CD4-positive, alpha-beta T cell treated with Interferon gamma for 1 hour (primary cell): ENCODE results near the gene STAC.

Experiments
- DNase-seq: peaks from one replicate; pipeline ENCODE4 v3.0.0-alpha.2; 2020

The STAC gene, protein sequence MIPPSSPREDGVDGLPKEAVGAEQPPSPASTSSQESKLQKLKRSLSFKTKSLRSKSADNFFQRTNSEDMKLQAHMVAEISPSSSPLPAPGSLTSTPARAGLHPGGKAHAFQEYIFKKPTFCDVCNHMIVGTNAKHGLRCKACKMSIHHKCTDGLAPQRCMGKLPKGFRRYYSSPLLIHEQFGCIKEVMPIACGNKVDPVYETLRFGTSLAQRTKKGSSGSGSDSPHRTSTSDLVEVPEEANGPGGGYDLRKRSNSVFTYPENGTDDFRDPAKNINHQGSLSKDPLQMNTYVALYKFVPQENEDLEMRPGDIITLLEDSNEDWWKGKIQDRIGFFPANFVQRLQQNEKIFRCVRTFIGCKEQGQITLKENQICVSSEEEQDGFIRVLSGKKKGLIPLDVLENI

DNA sequence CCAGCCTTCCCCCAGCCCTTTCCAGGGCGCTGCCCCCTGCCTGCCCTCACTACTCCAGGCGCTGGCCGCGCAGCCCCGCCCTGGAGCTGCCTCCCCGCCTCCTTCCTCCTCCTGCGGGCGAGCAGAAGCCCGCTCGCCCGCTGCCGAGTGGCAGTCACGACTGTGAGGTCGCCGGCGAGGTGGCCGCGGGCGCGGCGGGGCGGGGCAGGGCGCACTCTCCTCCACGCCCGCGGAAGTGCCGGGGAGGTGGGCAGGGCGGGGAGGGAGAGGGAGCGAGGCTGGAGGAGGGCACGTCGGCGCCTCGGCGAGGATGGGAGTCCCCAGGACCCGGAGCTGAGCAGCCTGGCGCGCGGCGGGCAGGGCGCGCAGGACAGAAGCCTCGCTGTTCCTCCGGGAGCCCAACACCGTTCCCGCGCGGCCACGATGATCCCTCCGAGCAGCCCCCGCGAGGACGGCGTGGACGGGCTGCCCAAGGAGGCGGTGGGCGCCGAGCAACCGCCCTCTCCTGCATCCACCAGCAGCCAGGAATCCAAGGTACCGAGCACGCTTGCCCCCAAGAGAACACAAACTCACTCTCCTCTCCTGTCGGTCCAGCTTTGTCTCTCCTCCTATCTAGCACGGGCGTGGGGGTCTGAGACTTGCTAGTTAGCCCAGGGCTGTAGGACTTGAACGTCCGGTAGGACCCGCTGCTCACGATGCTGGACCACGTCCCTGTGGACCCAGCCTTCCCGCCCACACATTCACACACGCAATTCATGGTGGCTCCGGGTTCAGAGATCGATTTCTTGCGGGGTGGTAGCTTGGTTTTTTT lies at the start of gene STAC:
TSS of gene STAC (plus strand) at position 284 of the 811 bp plus-strand sequence. CDS start at position 424, 140 bp downstream.
- peak; percentile 4 for DNase-seq

- DNase-seq: no peak
These were observed 48.2 kb upstream of the STAC start for GRCh38 chr3:36332139-36332538.

DNA sequence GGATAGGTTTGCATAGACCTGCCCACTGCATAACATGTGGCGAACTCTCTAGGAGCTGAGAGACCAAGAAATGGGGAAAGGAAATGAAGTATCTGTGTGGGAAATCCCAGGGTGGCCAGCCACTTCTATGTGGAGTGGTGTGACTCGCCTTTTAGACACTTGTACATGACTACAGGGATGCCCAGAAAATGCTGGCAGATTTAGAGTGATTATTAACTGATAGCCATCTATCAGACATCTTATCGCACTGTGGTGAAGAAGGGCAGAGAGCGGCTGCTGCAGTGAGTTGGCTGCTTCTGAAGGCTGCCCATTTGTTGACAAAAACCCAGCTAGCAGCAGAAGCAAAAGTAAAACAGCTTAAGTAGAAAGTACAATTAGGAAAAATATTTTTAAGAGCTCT lies 18.1 kb upstream of the STAC start:
- DNase-seq: no peak

GRCh38 chr3:36362973-36363372 lies 17.3 kb upstream of the STAC start:
- DNase-seq: no peak

DNA sequence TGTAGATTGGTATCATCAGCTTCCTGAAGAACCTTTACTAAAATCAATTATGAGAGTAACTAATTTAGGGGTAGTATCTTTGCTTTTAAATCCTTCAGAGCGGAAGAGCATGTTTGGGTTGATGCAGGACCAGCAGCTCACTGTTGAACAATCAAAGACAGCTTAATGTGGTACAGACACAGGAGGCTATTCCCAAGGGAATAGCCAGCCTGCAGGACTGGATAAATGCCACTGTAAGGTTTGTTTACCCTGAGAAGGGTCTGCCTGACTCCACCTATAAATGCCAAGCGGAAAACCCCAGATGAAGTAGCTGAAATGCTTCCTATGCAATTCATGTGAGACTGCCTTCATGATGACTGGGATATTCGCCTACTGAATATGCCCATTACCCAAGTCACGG lies 16.0 kb upstream of the STAC start:
- DNase-seq: no peak

GRCh38 chr3:36365829-36366228 lies 14.5 kb upstream of the STAC start:
- no peak for DNase-seq

GRCh38 chr3:36366308-36366707 lies 14.0 kb upstream of the STAC start:
- no peak for DNase-seq

DNA sequence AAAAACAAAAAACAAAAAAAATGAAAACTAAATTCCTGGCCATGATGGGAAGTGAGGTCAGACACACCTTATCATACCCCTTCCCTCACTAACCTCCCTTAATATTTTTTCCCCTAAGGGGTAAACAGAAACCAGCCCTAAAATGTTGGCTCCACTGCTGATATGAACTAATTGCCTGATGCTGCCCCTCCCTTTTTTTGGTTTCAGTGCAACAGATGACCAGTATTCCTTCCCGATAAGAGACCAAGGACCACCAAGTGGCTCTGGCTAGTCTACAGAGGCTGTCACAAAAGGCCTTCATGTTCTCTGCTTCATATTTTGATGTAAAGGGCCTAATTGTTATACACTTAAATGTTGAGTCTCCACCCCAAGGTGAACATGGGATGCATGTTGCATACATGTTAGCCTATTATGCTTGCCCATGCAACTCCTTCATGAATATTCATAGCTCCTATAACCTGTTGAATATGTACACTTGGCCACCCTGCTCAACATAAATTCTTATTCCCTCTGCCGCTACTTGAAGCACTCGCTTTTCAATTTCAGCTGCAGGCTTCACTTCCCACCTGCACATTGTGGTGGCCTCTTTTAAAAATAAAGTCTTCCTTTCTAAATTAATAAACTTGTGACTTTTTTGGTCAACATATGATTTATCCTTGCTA lies 12.3 kb upstream of the STAC start:
- no peak for DNase-seq

DNA sequence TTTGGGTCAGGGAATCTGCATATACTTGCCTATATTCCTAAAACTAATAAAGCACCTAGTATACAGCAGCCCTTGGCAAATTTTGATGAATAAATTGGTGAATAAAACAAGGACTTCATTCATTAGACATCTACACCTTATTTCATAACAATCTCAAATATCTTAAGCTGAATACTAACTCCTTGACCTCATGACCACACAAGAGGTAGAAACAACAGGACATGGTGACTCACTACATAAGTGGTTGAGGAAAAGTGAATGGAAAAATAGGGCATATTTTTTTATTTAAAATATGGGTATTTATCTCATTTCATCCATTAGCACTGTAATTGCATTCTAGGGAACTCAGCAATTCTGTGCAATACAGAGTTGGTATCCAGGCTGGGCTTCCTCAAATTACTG lies 7.8 kb upstream of the STAC start:
- DNase-seq: no peak

DNA sequence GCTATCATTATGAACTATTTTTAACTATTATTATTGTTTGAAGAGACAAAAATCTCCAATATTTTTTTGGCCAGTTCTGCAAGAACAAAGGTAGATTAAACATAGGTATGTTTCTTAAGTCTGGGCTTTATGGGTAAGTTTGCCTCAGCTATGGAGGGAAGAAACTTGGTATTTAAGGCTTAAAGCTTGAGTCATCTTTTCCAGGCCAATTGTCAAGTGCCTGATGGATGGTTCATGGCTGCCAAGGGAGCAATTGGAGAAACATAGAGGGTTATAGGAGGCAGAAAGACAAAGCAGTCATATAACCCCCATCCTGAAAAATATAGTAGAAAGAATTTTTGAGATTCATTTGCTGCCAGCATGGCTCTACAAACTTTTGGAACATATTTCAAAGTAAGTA lies 7.2 kb upstream of the STAC start:
- DNase-seq: no peak

DNA sequence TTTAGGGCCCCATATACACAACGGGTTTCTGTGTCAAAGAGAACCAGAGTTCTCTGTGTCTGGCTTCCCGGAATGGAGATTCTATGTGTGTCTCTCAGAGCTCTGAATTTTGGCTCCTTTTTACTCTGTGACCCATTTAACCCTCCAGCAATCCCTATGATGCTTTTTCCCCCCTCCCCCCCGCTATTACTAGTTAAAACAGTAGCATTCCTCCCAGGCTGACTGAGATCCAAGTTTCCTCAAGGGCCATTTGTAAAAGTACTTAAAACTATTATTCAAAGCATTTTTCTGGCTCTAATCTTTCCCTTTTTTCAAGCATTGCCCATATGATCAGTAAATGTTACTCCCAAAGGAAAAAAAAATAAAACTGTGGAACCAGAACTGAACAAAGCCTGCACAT lies 6.6 kb upstream of the STAC start:
- no peak for DNase-seq

DNA sequence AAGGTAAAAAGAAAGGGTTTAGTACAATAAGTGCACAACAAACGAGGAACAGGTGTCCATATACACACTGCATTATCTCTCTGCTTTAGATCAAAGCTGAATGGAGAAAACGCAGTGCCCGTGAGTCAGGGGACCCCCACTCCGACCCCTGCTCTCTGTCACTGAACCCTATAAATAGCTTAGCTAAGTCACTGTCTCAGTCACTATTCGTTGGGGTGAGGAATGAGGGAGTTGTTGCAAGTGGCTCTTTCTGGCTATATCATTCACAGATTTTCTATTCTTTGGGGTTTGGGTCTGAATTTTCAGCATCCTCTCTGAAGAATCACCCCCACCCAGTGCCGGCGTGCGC lies 458 bp upstream of the STAC start:
- no peak for DNase-seq

- no peak for DNase-seq
These were observed 1.1 kb downstream of the STAC start for GRCh38 chr3:36381311-36381956.

- no peak for DNase-seq
These were observed 13.3 kb downstream of the STAC start for GRCh38 chr3:36393563-36393962.

GRCh38 chr3:36394176-36394575 lies 13.9 kb downstream of the STAC start:
- DNase-seq: no peak

- DNase-seq: no peak
These were observed 17.5 kb downstream of the STAC start for GRCh38 chr3:36397841-36398240.

DNA sequence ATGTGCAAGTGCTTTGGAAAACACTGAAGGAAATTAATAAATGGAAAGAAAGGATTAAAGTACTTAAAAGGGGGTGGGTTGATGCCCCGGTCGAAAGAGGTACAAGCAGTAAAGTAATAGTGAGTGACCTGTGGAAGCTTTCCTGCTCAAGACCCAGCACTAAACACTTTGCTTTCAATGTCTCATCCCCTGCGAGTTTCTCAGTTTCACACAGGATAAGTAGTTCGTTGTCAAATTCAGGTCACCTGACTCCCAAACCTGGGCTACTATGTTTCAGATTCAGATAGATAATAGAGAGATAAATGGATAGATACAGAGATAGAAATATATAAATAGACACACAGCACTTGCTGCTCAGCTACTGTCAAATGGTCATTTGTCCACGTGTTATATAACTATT lies 19.6 kb downstream of the STAC start:
- DNase-seq: no peak

DNA sequence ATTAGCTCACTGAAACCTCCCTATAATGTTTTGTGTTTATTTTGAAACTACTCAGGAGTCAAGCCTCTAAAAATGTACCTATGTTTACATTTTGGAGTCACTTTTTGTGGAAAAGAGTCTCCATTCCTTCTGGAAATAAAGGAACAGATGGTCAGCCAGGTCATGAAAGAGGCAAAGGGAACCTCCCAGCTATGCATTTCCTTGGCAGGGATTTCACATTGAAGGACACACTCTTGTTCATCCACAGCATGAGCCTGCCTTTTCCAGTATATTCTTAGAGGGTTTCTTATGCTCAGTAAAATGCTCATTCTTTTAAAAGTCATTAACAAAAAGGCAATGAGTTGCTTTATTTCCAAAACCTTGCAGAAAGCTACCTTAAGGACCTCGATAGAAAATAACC lies 20.8 kb downstream of the STAC start:
- no peak for DNase-seq

DNA sequence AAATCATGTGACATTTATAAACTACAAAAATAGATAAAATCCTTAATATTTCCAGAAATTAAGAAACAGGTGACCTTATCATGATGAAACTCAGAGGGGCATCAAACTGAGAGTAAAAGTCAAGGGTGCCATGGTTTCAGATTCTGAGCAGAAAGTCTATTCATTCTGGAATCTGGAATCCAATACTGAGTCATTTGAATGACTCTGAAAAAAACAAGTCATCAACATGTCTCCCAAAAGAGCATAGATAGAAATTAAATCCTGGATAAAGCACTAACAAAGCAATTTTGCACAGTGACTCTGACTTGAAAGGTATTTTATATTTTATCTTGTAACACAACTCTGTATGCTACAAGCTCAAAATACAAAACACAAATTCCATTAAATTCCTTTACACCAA lies 23.4 kb downstream of the STAC start:
- DNase-seq: no peak

- DNase-seq: no peak
These were observed 24.9 kb downstream of the STAC start for GRCh38 chr3:36405190-36405589.

GRCh38 chr3:36408146-36408545 lies 27.8 kb downstream of the STAC start:
- no peak for DNase-seq

DNA sequence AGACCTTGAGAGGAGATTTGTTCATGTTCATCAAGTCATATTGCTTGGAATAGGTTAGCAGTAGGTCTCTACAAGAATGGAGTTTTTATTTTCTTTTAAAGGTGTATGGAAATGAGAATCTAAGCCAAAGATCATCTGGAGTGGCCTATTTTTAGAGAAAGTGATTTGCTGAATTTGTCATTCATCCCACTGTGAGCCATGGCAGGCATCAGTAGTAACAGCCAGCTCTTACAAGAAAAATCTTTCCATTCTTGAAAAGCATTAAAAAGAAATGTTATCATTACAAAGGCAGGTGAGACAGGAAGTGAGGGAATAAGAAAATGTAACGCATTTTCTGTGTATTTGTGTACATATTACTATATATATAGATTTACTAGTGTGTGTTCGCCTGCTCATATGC lies 29.6 kb downstream of the STAC start:
- DNase-seq: no peak

GRCh38 chr3:36411587-36411986 lies 31.3 kb downstream of the STAC start:
- no peak for DNase-seq
